NCI-H226 (cell line): ENCODE results near the gene ALAS2.
"Not testable (repeated sequence)": the region's sequence is repeated elsewhere in the genome, so short reads cannot be mapped to it uniquely, and the experiment has no call there.

Experiments used
- DNase-seq: peaks from one replicate; pipeline ENCODE4 v3.0.0-alpha.2; 2015

Gene ALAS2

DNA sequence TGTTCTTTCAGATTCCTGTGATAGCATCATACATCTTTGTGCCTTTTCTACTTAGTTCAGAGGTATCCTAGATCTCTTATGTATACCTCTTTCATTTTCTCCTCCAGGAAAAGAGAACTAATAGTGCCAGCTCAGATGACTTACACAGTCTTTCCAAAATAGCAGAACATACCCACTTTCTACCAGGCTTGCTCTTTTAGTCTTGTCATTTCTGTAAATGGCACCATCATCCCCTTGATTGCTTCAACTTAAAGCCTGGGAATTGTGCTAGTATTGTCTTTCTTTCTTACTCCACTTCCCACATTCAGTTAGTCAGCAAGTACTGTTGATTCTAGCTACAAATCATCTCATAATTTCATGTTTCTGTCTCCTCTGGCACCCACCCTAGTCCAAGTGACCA lies 25.5 kb downstream of the ALAS2 start:
- DNase-seq = no peak

DNA sequence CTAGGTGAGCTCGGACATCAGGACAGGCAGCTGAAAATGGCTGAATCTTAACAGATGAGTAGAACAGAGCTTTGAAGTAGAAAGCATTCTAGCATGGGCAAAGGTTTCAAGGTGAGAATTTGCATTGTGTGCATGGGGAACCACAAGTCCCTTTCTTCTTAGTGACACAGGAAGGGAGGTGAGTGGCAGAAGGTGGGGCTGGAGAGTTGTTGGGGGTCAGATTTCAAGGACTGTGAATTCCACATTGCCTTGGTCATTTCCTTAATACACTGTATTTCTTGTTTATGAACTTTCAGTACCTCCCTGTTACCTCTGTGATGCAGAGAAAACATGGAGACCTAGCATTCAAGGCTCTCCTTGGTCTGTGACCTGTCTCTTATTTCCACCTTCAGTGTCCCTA lies 26.5 kb downstream of the ALAS2 start:
- DNase-seq = no peak

- peak; percentile 90 for DNase-seq
Measured at GRCh38 chrX:54999717-55000598, 30.8 kb downstream of the ALAS2 start, which contains the start of gene APEX2. TSS of gene APEX2 (plus strand) at chrX:55000363. CDS start at chrX:55000423, 60 bp downstream.

DNA sequence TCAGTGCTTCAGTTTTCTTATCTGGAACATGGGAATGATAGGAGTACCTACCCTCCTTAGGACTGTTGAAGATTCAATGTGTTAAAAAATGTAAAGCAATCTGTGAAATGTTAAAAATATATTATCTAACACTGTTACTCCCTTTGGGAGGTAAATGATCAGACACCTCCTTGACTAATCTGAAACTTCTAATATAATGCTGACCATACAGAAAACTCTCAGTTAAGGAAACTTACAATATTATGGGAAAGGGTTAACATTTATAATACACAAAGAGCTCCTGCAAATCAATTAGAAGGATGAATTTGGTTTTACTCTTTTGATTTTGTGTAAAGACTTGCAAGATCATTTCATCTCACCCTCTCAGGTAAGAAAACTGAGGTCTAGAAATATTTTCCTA lies 35.2 kb downstream of the ALAS2 start:
- no peak for DNase-seq

GRCh38 chrX:54994668-54995351 lies 36.0 kb downstream of the ALAS2 start:
- DNase-seq = no peak

- no peak for DNase-seq
Measured at GRCh38 chrX:54994099-54994498, 36.7 kb downstream of the ALAS2 start, which contains the start of gene PFKFB1. TSS of gene PFKFB1 (minus strand) at chrX:54994188. CDS start at chrX:54994007, 181 bp downstream.

DNA sequence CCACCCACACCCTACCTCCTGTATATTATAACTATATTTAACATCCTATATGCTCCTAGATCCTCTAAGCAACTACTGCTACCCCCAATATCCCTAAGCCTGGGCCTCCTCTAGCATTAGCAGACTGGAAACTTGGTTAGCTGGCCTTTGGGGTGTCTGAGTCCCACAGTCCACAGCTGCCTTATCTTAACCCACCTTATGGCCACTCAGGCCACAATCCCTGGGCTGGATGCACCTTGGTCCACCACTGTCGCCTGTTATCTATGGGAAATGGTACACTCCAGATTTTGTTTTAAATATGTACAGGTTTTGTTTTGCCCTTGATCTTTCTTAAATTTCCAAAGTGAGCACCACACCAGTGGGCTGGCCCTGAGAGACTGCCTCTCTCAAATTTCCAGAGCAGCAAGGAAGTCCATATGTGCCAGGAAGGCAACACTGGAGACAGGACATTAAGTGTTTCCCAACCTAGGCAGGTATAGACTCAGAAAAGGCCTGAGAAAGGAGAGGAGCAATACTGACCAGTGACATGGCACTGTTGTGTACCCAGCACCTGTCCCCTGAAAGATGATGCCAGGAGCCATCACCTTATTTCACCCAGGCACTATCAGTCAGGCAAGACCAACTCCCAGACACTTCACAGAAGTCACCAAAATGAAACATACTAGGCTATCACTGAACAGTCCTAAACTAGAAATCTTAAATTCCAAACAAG lies 37.7 kb downstream of the ALAS2 start:
- no peak for DNase-seq

- DNase-seq = no peak
Measured at GRCh38 chrX:54991706-54992105, 39.1 kb downstream of the ALAS2 start.

- DNase-seq = not testable (repeated sequence)
Measured at GRCh38 chrX:54983306-54983705, 47.5 kb downstream of the ALAS2 start.

- no peak for DNase-seq
Measured at GRCh38 chrX:54980334-54980733, 50.4 kb downstream of the ALAS2 start.

GRCh38 chrX:54979432-54979831 lies 51.3 kb downstream of the ALAS2 start:
- no peak for DNase-seq

GRCh38 chrX:54978448-54978847 lies 52.3 kb downstream of the ALAS2 start:
- peak; percentile 28 for DNase-seq

DNA sequence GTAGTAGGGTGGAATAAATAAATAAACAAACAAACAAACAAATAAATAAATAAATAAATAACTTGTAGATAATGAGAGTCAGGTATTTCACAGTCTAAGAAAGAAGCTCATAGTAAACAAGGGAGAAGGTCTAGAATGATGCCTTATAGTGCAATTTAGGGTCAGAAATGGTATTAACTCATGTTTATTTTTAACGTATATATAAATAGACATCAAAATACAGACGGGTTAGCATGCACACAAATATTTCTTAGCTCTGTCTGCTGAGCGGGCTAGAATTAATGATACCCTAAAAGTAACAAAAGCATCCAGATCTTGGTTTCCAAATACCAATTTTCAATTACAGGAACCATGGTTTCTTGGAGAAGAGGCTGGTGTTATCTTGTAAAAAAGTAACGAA lies 53.4 kb downstream of the ALAS2 start:
- DNase-seq = no peak

GRCh38 chrX:54964766-54965497 lies 65.8 kb downstream of the ALAS2 start:
- DNase-seq = no peak

DNA sequence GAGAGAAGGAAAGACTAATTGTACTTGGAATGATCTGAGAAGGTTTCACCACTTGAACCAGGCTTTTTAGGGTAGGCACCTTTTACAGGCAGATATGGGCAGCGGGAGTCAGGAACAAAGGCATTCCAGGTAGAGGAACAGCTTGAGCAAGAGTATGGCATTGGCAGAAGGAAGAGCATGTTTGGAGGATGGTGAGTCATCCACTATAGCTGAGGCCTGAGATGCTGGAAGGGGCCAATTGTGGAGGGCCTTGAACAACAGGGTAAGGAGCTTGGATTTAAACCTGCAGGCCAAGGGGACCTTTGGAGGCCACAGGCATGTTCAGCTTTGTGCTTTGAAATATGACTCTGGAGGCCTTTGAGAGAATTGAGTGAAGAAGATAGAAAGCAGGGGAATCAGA lies 69.0 kb downstream of the ALAS2 start:
- DNase-seq = no peak
